Measurements from ENCODE around the gene NFIL3.

Gene NFIL3

GRCh38 chr9:91421971-91422757 lies 1.5 kb downstream of the NFIL3 start:
- DNase-seq (ENCODE audit: low read depth in 2 of 2) = no peak

- DNase-seq (ENCODE audit: low read depth in 2 of 2) = no peak
Measured at GRCh38 chr9:91421128-91421765, 2.4 kb downstream of the NFIL3 start.

DNA sequence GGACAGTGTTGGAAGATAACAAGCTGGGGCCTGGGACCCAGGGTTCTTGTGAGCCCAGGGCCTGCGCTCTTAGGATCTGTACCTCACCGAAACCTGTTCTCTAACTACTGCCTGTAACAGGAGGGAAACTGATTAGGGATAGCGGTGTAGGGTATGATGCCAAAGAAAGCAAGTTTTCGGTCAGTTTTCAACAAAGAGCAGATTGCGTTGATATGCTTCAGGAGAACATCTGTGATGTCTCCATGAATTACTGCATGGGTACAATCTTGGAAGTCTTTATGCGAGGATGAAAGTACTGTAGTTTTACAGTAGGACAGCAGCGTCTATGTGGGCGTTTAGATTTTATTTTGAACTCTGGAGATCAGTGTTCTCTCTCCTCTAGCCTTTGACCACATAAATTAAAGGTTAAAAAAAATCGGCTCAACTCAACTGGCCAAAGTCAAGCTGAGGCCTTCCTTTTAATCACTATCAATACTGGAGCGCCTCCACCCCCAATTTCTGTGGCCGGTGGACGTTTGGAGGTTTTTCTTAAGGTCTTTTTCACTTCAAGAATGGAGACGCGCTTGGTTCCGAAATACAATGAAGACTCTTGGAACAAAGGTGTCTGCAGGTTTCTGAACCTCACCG lies 3.0 kb downstream of the NFIL3 start:
- DNase-seq (ENCODE audit: low read depth in 2 of 2) = no peak

DNA sequence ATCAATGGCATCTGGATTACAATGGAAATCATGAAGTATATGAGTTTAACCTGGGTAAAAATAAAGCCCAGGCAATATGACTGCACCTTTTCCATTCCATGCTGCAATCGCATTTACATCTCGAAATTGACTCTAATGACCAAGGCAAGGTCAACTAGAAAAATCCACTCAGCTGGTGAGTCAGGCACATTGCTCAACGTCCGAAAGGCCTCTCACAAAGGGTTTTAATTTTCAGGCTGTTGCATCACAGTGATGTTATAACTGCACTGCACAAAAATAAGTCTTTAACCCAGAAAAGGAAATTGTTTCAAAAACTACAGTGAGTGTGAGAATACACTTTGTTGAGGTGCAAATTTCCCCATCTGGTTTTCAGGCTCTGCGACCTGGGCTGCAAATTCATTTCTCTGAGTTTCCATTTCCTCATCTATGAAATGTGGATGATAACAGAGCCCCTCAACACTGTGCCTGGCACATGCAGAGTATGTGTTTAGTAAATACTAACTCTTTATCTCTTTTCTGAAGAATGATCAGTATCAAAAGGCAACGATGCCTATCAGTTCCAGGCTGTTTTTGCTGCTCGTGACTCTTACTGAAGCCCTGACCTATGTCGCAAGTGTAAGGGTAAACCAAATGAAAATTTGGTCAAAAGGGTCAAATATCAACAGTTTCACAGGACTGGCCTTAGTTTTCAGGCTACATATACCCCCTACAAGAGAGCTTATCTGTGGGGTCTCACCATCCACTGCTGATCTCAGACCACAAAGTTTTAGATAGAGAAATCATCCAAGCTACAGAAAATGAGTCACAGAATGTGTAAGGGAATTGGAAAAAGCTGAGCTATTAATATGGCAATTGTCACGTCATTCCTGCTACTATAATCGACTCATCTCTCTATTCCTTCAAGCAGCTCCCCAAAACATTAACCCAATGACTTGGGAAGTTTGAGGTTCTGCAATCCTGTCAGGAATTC lies 4.1 kb downstream of the NFIL3 start:
- no peak for DNase-seq (ENCODE audit: low read depth in 2 of 2)

DNA sequence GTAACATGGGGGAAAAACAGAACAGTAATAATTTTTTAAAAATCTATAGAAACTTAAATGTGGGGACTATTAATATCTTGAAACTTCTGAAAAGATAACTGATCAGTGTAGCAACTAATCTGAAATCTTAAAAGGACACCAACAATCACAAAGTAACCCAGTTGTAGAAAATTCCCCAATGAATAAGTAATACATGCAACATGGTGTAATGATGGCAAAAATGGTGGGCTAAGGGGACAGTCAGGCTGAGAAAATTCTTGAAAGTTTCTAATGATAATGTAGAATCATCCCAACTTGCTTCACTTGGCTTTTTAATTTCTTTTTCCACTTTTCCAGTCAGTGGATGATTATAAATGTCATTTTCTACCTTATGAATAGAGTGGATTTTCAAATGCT lies 5.4 kb downstream of the NFIL3 start:
- DNase-seq (ENCODE audit: low read depth in 2 of 2) = no peak

GRCh38 chr9:91417602-91418214 lies 5.9 kb downstream of the NFIL3 start:
- no peak for DNase-seq (ENCODE audit: low read depth in 2 of 2)

DNA sequence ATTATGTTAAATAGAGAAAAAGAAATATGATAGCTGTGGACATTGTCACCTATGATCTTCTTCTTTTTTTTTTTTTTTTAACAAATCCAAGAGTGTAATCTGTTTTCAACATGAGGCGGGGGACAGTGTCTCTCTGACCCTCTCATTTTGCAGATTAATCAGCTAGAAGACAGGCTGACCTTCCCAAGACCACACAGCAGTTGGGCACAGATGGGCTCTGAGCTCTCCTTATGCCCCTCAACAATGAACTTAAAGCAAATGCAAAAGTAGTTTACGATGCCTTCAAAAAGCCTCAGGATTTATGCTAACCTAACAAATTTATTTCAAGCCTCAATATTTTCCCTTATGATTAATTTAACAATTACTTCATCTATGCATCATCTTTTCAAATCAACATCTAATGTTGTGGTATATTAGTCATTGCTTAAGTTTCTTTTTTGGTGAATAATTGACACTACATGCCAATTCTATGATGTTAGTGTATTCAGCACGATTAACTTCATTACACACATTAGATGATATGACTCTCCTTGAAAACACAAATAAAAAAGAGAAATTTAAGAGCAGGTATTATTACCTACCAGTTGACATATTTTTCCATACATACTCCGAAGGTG lies 7.4 kb downstream of the NFIL3 start:
- DNase-seq (ENCODE audit: low read depth in 2 of 2) = no peak

DNA sequence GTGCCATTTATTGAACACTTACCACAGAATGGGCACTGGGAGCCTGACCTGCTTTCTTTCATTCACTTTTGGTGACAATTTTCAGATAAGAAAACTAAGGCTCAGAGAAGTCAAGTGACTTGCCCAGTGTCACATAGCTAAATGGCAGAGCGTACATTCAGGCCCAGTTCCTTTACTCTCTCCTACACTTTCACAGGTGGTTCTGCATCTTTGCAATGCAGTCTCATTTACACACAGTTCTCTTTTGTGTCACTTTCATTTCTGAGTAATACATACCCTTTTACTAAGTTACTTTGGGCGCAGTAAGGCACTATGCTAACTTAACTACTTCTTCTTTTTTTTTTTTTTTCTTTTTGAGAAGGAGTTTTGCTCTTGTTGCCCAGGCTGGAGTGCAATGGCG lies 8.3 kb downstream of the NFIL3 start:
- no peak for DNase-seq (ENCODE audit: low read depth in 2 of 2)

DNA sequence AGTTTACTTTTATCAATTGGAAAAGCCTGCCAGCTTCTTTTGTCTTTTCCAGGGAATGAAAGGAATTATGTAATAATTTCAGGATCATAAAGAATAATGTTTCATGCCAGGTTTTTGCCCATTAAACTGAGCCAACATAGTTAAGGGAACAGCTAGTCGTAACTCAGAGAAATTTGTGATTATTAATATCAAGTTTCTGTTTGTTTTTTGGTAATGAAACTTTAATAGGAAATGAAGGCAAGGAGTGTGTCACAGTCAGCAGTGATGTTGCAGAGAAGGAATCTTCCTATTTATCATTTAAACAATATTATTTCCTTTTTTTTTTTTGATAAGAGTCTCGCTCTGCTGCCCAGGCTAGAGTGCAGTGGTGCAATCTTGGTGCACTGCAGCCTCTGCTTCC lies 10.7 kb downstream of the NFIL3 start:
- DNase-seq (ENCODE audit: low read depth in 2 of 2) = no peak

DNA sequence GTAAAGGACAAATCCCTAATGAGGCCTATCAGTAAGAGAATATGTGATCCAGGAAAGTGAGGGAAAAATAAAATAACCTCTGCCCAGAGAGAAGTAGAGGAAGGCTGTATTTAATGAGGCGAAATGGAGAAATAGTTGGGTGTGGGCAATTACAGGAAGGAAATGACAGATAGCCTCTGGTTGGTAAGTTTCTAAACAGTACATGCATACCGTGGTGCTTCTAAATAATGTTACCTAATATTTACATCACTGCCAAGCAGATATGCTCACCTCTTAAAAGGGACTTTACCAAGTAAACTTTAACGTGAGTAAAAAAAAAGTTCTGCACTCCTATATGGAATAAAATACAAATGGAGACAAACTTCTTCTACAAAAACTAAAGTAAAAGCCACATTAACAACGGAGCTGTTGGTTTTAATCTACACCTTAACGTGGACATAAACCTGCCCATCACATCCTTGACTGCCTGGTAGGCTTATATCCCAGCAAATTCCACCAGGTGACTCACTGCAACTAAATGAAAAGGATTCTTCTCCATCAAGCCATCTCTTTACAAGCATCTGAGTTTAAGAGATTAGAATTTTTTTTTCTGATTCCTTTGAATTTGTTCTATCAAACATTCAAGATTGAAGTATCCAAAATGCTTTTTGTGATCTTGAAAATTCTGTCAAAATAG lies 12.4 kb downstream of the NFIL3 start:
- DNase-seq (ENCODE audit: low read depth in 2 of 2) = no peak

DNA sequence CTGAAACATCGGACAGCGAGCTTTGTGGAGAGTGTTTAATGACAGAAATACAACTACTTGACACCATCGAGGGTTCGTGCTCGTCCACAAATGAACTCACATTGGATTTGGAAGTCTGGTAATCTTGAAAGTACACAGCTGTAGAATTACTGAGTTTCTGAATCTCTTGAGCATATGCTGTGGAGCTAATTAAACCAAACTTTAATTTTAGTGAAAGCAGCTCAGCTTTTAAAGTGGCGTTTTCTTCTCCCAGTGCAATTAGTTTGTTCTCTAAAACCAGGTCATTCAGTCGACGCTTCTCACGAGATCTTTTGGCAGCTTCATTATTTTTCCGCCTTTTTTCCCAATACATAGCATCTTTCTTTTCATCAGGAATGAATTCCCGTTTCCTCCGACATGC lies 13.5 kb downstream of the NFIL3 start:
- no peak for DNase-seq (ENCODE audit: low read depth in 2 of 2)

DNA sequence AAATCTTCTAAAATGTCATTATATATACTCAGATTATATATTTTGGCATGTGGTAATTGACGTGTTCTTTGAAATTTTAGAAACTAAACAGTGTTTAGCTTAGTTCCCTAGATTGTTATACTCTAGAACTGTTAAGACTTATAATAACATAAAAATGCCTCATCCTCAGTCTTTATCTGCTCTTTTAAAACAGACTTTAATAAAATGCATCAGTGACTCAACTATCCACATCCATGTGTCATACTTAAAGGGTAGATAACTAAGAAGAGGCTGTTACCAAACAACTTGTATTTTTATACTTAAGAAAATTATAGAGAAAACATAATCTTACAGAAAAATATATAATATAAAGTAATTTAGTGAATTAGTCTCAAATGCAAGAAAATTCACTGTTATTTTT lies 15.2 kb downstream of the NFIL3 start:
- DNase-seq (ENCODE audit: low read depth in 2 of 2) = no peak

GRCh38 chr9:91407580-91408318 lies 15.9 kb downstream of the NFIL3 start:
- no peak for DNase-seq (ENCODE audit: low read depth in 2 of 2)

DNA sequence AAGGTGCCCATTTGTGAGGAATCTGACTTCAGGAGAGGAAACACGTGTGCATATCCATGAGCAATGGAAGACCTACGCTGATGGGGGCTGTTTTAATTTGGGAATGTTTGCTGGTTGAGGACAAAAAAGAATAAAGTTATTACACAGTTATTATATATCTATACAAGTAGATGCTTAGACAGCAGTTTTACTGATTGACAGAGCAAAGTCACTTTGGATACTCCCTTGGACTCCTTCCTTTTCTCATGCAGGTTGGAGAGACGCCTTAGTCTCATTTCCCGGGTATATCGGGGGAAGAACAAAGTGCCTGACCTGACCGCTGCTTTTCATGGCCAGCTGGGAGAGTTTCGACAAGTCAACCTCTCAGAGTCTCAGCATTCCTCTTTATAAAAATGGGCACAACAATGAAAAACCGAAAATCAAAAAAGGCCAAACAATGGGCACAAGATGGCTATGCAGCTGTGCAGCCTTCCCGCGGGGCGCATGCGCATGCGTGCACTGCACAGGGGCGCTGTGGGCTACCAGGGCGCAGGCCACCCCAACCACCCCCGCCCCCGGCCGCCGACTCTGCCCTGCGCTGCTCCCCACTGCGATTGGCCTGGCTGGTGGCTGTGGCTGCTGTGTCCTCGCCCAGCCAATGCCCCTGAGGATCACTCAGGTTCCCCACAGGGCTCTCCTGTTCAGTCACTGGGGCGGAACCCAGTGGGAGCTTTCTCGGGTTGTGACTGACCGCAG lies 18.1 kb downstream of the NFIL3 start:
- DNase-seq (ENCODE audit: low read depth in 2 of 2) = no peak

DNA sequence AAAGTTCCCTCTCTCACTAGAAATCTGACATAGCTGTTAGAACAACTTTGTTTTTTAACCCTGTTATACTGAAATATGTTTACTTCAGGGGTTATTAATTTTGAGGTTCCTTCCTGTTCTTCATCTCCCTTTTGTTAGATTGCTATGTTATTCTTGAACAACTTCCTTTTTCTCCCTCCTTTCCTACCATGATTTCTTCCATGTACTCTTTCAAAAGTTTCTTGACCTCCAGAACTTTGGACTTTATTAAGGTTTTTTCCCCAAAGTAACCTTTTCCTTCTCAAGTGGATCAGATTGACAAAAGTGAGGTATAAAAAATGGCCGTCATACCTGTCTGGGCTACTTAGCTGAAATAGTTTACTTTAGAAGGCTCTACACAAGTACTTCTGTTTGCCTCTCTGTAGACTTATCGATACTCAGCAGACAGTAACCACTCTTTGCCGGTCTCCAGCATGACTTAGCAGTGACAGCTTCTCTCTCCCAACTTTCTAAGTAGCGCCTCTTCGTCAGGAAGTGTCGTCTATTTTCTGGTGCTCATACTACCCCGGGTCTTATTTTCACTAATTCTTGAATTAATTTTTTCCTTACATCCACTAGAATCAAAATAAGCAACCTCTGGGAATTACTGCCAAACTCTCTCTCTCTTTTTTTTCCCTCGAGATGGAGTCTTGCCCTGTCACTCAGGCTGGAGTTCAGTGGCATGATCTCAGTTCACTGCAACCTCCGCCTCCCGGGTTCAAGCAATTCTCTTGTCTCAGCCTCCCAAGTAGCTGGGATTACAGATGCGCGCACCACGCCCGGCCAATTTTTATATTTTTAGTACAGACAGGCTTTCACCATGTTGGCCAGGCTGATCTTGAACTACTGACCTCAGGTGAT lies 19.7 kb downstream of the NFIL3 start:
- no peak for DNase-seq (ENCODE audit: low read depth in 2 of 2)

- no peak for DNase-seq (ENCODE audit: low read depth in 2 of 2)
Measured at GRCh38 chr9:91398926-91399325, 24.7 kb downstream of the NFIL3 start.

- no peak for DNase-seq (ENCODE audit: low read depth in 2 of 2)
Measured at GRCh38 chr9:91395553-91396471, 27.8 kb downstream of the NFIL3 start.
